GM21423 (cell line): ENCODE data around the gene PARD3B.

Experiments
- ATAC-seq: cut with Tn5 transposase; IDR thresholded peaks from one replicate; pipeline ENCODE4 v1.9.1; 2021; ENCODE audit warnings: mild to moderate bottlenecking, moderate library complexity; ENCODE audit not compliant: unreplicated experiment

Gene PARD3B

DNA sequence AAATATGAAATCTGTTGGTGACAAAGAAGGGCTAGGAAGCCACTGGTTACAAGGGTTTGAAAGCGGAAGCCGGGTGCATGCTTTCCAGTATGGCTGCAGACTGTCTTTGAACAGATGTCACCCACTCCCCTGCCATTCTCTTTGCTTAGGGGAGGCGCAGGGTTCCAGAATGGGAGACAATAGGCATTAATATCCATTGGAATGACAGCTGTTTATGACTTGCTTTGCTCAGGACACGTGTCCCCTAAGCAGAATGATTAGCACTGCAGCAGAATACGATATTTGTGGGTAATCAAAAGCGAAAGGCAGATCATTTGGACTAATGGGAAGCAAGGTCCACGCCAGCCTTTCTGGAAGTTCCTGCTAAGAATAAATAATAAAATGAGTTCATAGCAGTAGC is 1111.2 kb downstream of the PARD3B start:
- ATAC-seq, result no peak

DNA sequence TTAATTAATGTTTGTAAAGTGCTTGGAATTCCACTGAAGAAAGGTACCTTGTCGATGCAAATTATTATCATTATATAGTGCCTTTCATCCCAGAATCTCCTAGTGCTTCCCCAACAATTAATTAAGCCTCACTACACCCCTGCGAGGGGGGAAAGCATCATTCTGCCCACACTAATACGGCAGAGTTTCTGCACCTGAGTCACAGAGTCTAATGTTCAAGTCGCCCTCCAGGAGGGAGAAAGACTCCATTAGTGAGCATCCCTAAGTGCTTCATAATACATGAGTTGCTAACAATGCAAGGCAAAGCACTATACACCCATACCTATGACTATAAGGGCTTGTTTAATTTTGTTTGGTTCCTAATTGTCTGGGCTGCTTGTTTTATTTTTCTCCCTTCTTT is 1111.7 kb downstream of the PARD3B start:
- ATAC-seq, result no peak

DNA sequence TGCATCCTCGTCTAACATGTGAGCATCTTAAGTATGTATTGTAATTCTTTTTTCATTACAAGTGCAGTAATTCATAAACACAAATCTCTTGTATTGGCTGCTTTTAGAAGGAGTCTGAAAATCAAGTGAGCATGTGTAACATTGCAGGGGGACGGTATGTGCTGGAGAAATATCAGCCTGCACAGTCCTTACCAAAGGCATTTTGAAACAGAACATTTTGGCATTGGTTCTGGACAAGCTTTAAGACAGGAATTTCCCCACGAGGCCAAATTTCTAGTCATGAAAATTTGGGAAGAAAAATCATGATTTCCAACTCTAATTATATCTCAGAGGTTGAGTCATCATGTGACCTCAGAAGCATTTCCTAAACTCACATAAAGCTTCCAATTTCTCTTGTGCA is 1112.3 kb downstream of the PARD3B start:
- ATAC-seq, result no peak

DNA sequence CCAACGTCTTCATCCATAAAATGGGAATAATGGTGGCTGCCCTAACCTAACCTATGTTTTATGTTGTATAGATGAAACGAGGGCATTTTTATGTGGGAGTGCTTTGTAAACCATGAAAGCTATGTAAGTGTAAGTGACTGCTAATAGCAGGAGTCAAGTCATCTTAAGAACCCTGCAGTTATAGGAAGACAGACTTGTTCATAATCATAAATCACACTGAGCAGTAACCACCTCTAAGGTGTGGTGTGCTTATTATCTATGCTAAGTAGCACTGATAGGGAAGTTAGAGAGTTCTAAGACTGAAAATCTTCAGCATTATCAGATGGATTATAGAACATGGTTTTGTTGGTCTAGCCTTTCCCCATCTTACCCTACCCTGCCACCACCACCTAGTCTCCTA is 1112.8 kb downstream of the PARD3B start:
- no peak for ATAC-seq

DNA sequence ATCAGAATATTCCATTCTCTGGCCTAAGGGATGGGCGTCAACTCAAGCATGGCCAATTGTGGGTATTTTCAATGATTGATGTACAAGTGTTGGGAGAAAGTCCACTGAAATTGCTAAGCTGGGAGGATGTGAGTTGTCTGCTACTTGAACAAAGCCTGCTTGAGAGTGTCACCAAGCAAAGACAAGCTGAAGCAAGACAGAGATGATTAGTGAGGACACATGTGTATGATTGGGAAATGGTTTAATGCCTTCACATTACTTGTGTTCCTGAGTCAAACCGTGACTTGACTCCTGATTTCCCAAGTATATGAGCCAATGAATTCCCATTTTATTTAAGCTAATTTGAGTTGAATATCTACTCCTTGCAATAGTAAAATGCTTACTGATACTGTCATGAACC is 1113.3 kb downstream of the PARD3B start:
- ATAC-seq, result no peak

DNA sequence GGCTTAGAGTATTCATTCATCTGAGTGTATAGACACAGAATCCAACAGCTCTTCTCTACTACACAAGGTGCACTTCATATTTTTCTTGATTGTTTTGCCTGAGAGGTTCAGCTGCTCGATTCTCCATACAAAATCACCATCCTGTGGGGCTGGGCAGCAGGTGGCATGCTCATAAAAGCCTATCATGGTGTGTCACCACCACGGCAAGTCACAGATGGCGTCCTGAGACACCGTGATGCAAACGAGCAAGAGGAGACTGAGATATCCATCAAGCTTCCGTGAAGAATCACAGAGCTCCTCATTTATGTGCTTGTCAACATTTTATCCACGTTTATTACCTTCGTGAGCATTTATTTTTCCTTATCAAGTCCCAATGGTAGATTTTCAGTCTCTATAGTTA is 1114.6 kb downstream of the PARD3B start:
- ATAC-seq, result no peak

DNA sequence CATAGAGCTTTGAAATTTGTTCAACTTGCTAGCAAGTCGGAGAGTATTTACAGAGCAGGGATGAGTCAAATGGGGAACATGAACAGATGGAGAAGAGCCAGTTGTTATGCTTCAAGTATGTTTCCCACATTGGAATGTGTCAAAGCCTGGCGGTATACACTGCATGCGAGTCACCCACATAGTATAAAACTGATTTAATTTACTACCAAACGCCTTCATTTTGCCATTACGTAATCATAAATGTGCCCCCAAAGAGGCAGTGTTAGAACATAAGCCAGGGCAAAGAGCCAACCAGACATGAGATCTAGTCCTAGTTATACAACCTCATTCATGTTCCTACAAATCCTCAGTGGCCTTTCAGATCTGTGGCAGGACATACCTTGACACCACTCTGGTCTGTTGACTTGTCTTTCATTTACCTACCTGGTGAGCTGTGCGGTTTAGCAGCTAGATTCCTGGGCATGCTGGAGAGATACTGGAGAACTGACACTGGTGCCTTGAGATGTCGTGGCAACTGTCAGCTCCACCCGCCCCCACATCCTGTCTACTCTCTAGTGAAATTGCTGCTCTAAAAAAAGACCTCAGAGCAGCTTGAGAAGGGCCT is 1115.3 kb downstream of the PARD3B start:
- peak; percentile 46 for ATAC-seq

DNA sequence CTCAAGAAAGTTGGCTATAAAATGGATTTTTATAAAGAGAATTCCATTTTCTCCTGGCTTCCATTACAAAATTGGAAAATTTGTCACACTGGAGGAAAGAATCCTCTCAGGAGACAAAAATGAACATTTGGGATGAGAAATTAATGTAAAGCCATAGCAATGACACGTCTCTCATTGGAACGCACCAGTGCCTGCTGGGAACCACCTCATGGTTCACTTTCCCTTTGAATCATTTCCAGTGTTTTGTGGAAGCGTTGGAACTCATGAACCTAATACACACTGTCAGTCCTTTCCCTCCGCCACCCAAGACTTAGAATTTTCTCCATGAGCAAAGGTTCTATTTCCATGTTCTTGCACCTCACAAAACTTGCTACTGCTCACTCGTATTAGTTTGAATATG is 1116.0 kb downstream of the PARD3B start:
- no peak for ATAC-seq

DNA sequence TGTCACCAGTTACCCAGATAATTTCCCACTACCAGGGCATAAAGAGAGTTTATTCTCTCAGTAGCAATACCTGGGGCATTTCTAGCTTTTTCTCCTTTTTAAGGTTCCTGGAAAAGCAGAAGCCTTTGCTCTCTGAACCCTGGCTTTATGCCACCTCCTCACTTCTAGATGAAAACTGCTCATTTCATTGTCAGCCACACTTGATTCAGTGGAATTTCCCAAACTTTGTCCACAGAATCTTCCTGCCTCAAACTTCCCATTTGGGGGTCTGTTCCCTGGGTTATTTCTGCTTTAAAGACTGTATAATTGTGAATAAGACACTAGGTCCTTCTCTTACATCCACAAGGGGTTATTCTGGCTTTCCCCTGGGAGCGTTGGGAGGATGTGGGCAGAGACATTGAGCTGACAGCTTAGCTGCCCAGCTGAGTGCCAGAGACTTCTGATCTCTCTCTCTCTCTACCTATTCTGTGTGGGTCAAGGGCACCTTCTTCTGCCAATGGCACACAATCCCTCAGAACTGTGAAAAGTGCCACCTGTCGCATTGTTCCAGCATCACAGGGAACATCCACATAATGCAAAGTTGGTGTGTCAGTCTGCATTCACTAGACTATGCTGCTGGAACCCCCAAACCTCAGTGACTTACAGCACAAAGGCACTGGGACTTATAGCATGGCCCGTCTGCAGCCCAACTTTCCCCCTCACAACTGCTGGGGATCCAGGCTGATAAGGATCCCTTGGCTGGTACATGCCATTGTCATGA is 1117.1 kb downstream of the PARD3B start:
- no peak for ATAC-seq

DNA sequence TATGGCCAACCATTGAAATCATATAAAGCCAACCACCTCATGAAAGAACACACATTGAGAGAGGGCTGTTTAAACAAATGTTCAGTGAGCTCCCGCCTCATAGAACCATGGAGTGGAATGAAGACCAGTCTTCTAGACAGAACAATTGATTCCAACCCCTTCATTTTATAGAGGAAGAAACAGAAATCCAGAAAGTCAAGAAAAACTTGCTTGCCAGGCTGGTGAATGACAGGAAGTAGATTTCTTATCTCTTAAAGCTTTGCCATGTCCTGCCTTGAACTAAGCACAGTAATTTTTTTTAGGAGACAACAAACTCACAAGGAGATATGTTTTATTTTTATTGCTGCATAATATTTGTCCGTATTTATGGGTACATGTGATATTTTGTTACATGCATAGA is 1120.5 kb downstream of the PARD3B start:
- ATAC-seq, result no peak
